Activated naive CD4-positive, alpha-beta T cell treated with anti-CD3 and anti-CD28 coated beads, Interleukin-2, amount 50 U/mL, for 72 hours (primary cell): ENCODE measurements around the gene PIP5K1B. TPM values are rescaled to one million over a fixed set of nuclear protein-coding genes. Genes with fewer than 3 reads are reported as not detected.
A peak's percentile ranks its signal among the peaks of the same experiment; 100 is the strongest.
"Not testable (repeated sequence)": the region's sequence is repeated elsewhere in the genome, so short reads cannot be mapped to it uniquely, and the experiment has no call there.

Experiments
- ATAC-seq, 2 donors: fragments of 150-1000 bp; cut with Tn5 transposase; 2 replicates each; pipeline ENCODE4 v1.10.0; 2021; ENCODE audit warnings: mild to moderate bottlenecking in 2 of 2, moderate library complexity in 2 of 2
- DNase-seq, 2 donors: peaks; one replicate each; pipeline ENCODE4 v3.0.0; 2021 to 2022; ENCODE audit warnings: low spot score in 2 of 2
- H3K27ac Mint-ChIP-seq, 2 donors: one replicate each; pipeline ENCODE4 v1.8.0; 2022; ENCODE audit warnings: mild to moderate bottlenecking in 2 of 2, mixed read lengths in 2 of 2
- H3K36me3 Mint-ChIP-seq, 2 donors: one replicate each; pipeline ENCODE4 v1.8.0; 2022; ENCODE audit warnings: mixed read lengths in 2 of 2
- H3K9me3 Mint-ChIP-seq, 2 donors: one replicate each; pipeline ENCODE4 v1.8.0; 2022; ENCODE audit warnings: mixed read lengths in 2 of 2
- total RNA-seq, 2 donors: library from RNA; stranded (reverse); gene quantifications; one replicate each; pipeline ENCODE4 v1.2.3, GENCODE V29; 2022

PIP5K1B gene
- total RNA-seq = 1 to 10 TPM in 1 of 2 donors, under 1 TPM in 1; 0.55 to 2.1 TPM

- H3K27ac Mint-ChIP-seq = no peak within 1 kb of the TSS
- peak in 1 of 2 donors; percentile 66 for DNase-seq
- peaks cover 0 to 5% of the 10 kb centered on the region in 2 donors for H3K36me3 Mint-ChIP-seq
- H3K9me3 Mint-ChIP-seq = no peaks in the 10 kb centered on the region
- ATAC-seq = peak; percentile 70 to 95
Observed at GRCh38 chr9:68704814-68705530, at the start of gene PIP5K1B. Gene PIP5K1B (plus strand): TSS chr9:68705240. CDS start chr9:68822615, 117,375 bp downstream.

- ATAC-seq (no peak), DNase-seq (no peak)
- H3K27ac Mint-ChIP-seq = no peak overlapping the region
- peaks cover 0 to 9% of the 10 kb centered on the region in 2 donors for H3K9me3 Mint-ChIP-seq
- peaks cover 0 to 7% of the 10 kb centered on the region in 2 donors for H3K36me3 Mint-ChIP-seq
Observed at GRCh38 chr9:68664036-68664435, 41.0 kb upstream of the PIP5K1B start.

GRCh38 chr9:68668127-68668526 lies 36.9 kb upstream of the PIP5K1B start:
- Mint-ChIP-seq H3K27ac (peak overlapping the region in 1 of 2 donors; percentile 39), H3K36me3 (no peaks in the 10 kb centered on the region), H3K9me3 (no peaks in the 10 kb centered on the region)
- DNase-seq = no peak
- no peak for ATAC-seq

- ATAC-seq (no peak), DNase-seq (no peak)
- Mint-ChIP-seq H3K36me3 (no peaks in the 10 kb centered on the region), H3K9me3 (no peaks in the 10 kb centered on the region), H3K27ac (no peak overlapping the region)
Observed at GRCh38 chr9:68669218-68669617, 35.8 kb upstream of the PIP5K1B start.

GRCh38 chr9:68672215-68672614 lies 32.8 kb upstream of the PIP5K1B start:
- H3K9me3 Mint-ChIP-seq = no peaks in the 10 kb centered on the region
- DNase-seq (no peak), ATAC-seq (peak; percentile 24 to 26)
- no peak overlapping the region for H3K27ac Mint-ChIP-seq
- H3K36me3 Mint-ChIP-seq = no peaks in the 10 kb centered on the region

- Mint-ChIP-seq H3K36me3 (no peaks in the 10 kb centered on the region), H3K27ac (no peak overlapping the region), H3K9me3 (no peaks in the 10 kb centered on the region)
- DNase-seq (no peak), ATAC-seq (no peak)
Observed at GRCh38 chr9:68672625-68673024, 32.4 kb upstream of the PIP5K1B start.

GRCh38 chr9:68678430-68678829 lies 26.6 kb upstream of the PIP5K1B start:
- DNase-seq (no peak), ATAC-seq (no peak)
- Mint-ChIP-seq H3K27ac (no peak overlapping the region), H3K36me3 (no peaks in the 10 kb centered on the region), H3K9me3 (no peaks in the 10 kb centered on the region)

GRCh38 chr9:68683433-68683832 lies 21.6 kb upstream of the PIP5K1B start:
- Mint-ChIP-seq H3K27ac (no peak overlapping the region), H3K9me3 (no peaks in the 10 kb centered on the region), H3K36me3 (no peaks in the 10 kb centered on the region)
- peak in 1 of 2 donors; percentile 56 for ATAC-seq
- no peak for DNase-seq

GRCh38 chr9:68685213-68685612 lies 19.8 kb upstream of the PIP5K1B start:
- no peak overlapping the region for H3K27ac Mint-ChIP-seq
- no peaks in the 10 kb centered on the region for H3K9me3 Mint-ChIP-seq
- DNase-seq (no peak), ATAC-seq (no peak)
- no peaks in the 10 kb centered on the region for H3K36me3 Mint-ChIP-seq

GRCh38 chr9:68685770-68686169 lies 19.3 kb upstream of the PIP5K1B start:
- no peak overlapping the region for H3K27ac Mint-ChIP-seq
- H3K9me3 Mint-ChIP-seq = no peaks in the 10 kb centered on the region
- ATAC-seq (peak; percentile 67 to 73), DNase-seq (peak in 1 of 2 donors; percentile 37)
- no peaks in the 10 kb centered on the region for H3K36me3 Mint-ChIP-seq

GRCh38 chr9:68690088-68690487 lies 15.0 kb upstream of the PIP5K1B start:
- ATAC-seq (no peak), DNase-seq (no peak)
- no peaks in the 10 kb centered on the region for H3K36me3 Mint-ChIP-seq
- H3K27ac Mint-ChIP-seq = no peak overlapping the region
- H3K9me3 Mint-ChIP-seq = no peaks in the 10 kb centered on the region

GRCh38 chr9:68692519-68692918 lies 12.5 kb upstream of the PIP5K1B start:
- no peak for DNase-seq
- H3K9me3 Mint-ChIP-seq = no peaks in the 10 kb centered on the region
- H3K27ac Mint-ChIP-seq = no peak overlapping the region
- peaks cover 0 to 10% of the 10 kb centered on the region in 2 donors for H3K36me3 Mint-ChIP-seq
- ATAC-seq = no peak

GRCh38 chr9:68694125-68694524 lies 10.9 kb upstream of the PIP5K1B start:
- no peak for ATAC-seq
- no peak for DNase-seq
- peaks cover 0 to 10% of the 10 kb centered on the region in 2 donors for H3K36me3 Mint-ChIP-seq
- H3K27ac Mint-ChIP-seq = no peak overlapping the region
- H3K9me3 Mint-ChIP-seq = no peaks in the 10 kb centered on the region

- DNase-seq (no peak), ATAC-seq (no peak)
- no peak overlapping the region for H3K27ac Mint-ChIP-seq
- H3K9me3 Mint-ChIP-seq = no peaks in the 10 kb centered on the region
- peaks cover 0 to 10% of the 10 kb centered on the region in 2 donors for H3K36me3 Mint-ChIP-seq
Observed at GRCh38 chr9:68697851-68698250, 7.2 kb upstream of the PIP5K1B start.

- no peak for ATAC-seq
- peaks cover 0 to 10% of the 10 kb centered on the region in 2 donors for H3K36me3 Mint-ChIP-seq
- no peak overlapping the region for H3K27ac Mint-ChIP-seq
- H3K9me3 Mint-ChIP-seq = no peaks in the 10 kb centered on the region
- no peak for DNase-seq
Observed at GRCh38 chr9:68698943-68699509, 6.0 kb upstream of the PIP5K1B start.

GRCh38 chr9:68699625-68700024 lies 5.4 kb upstream of the PIP5K1B start:
- not testable (repeated sequence) for DNase-seq, ATAC-seq, H3K9me3 Mint-ChIP-seq, H3K27ac Mint-ChIP-seq, H3K36me3 Mint-ChIP-seq

- DNase-seq (no peak), ATAC-seq (no peak)
- Mint-ChIP-seq H3K36me3 (peaks cover 0 to 5% of the 10 kb centered on the region in 2 donors), H3K9me3 (no peaks in the 10 kb centered on the region), H3K27ac (no peak overlapping the region)
Observed at GRCh38 chr9:68702493-68702892, 2.5 kb upstream of the PIP5K1B start.

- DNase-seq (no peak), ATAC-seq (no peak)
- Mint-ChIP-seq H3K27ac (no peak overlapping the region), H3K36me3 (peaks cover 0 to 5% of the 10 kb centered on the region in 2 donors), H3K9me3 (no peaks in the 10 kb centered on the region)
Observed at GRCh38 chr9:68703672-68704071, 1.4 kb upstream of the PIP5K1B start.
